Cortex of kidney (tissue), 1 donor: ENCODE data around the gene C2CD5.
"Not testable (repeated sequence)": the region's sequence is repeated elsewhere in the genome, so short reads cannot be mapped to it uniquely, and the experiment has no call there.

Experiments
- DNase-seq: peaks from one replicate; lab custom pipeline; 2025; lab: John Stamatoyannopoulos, UW

Gene C2CD5

GRCh38 chr12:22536346-22536945 is 7.9 kb downstream of the C2CD5 start:
- DNase-seq = no peak

GRCh38 chr12:22535478-22535877 is 8.9 kb downstream of the C2CD5 start:
- no peak for DNase-seq

GRCh38 chr12:22535038-22535437 is 9.3 kb downstream of the C2CD5 start:
- no peak for DNase-seq

DNA sequence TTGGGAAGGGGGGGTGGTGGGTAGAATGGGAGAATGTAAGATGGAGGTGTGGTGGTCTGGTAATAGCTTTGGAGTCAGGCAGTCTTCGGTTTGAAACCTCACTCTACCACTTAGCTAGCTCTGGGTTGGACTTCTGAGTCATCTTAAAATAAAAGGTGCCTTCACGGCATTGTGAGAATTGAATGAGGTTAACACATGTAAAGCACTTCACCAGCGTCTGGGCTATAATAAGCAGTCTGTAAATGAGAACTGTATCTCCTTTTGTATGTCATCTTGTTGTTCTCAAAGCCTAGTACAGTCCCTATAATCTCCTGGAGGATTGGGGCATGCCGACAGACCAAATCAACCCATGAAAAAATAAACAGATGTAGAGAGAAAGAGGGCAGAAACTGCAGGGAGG is 11.2 kb downstream of the C2CD5 start:
- DNase-seq = no peak

DNA sequence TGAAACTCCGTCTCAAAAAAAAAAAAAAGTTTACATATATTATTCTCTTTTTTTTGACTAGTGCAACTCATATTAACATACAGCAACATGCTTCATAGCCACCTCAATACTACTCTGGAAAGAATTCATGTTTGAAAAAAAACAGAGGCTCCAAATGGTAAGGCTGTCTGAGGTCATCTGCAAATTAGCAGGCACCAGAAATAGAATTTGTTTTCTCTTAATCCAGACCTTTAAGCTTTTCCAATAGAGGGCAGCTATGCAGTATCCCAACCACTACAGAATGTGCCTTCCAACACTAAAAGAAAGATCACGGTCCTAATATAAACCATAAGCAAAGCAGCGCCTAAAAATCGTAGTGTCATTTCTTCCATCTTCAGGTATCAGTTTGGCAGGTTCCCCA is 12.0 kb downstream of the C2CD5 start:
- DNase-seq = no peak

DNA sequence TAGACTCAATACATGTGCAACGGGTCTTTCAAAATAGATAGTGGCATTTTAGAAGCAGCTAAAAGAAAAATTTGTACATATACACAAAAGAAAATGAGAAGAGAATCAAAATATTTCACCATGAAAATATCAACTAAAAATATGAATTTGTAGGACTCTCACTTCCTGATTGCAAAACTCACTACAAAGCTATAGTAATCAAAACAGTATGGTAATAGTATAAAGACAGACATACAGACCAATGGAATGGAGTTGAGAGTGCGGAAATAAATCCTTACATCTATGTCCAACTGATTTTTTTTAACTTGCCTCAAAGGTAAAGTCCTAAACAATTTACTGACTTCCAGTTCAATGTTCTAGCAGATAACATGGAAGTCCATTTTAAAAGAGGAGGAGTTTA is 13.1 kb downstream of the C2CD5 start:
- no peak for DNase-seq

- no peak for DNase-seq
Measured at GRCh38 chr12:22529281-22530060, 14.9 kb downstream of the C2CD5 start.

- DNase-seq = no peak
Measured at GRCh38 chr12:22527999-22528398, 16.3 kb downstream of the C2CD5 start.

GRCh38 chr12:22526836-22527235 is 17.5 kb downstream of the C2CD5 start:
- no peak for DNase-seq

- no peak for DNase-seq
Measured at GRCh38 chr12:22525426-22525825, 18.9 kb downstream of the C2CD5 start.

DNA sequence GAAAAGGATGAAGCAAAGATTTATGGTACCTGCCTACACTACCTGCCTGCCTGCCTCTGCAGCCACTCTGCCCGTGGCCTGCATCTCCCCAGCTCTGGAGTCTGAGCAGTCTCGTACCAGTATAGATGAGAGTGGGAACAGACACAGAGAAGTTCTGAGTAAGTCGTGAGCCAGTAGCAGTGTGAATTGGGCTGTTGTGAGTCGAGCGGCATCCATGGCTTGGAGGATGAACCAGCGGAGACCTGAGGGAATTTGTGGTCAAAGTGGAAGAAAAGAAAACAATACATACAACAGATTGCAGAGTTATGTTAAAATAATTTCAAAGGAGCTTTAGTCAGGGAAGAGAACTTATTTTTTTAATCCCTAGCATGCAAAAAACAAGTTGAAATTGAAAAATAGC is 25.3 kb downstream of the C2CD5 start:
- DNase-seq = no peak

DNA sequence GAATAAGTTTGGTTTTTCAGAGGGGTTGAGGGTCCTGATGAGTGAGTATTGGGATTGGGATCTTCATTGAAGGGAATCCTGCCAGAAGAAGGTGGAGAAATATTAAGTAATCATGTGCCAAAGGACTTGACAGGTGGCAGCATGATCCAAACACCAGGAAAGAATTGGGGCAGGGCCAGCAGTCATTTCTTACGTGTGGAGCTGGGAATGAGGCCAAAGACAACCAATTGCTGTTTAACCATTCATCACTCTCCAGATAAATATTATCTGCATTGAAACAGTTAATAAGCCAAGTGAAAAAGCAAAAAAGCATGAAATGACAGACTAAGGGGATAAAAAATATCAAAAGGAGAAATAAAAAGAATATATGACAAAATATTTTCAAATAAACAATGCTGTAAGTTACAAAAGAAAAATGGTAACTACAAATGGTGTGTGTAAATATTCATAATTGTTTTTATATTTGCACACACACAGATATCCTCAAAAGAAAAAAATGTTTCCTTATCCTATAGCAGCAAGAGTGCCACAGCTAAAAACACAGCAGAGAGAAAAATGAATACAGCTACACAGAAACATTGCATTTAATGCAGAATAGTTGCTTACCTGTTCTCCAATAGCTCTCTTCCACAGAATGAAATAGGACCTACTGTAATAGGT is 26.2 kb downstream of the C2CD5 start:
- no peak for DNase-seq

DNA sequence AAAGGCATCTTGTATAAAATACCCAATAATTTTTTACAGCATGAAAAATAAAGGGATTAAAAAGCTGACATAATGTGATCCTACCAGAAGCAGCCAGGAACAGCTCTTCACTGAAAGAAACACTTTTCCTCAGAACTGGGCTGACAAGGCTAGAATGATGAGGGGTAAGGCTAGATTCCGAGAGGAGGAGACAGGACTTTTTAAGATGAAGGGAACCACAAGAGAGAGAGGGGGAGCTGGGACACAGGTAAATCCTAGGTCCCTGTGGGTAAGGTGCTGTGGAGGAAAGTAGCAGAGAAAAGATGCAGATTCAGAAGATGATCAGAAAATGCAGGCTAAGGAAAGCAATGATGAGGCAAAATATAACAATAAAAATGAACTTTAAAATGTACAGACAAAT is 29.5 kb downstream of the C2CD5 start:
- DNase-seq = no peak

DNA sequence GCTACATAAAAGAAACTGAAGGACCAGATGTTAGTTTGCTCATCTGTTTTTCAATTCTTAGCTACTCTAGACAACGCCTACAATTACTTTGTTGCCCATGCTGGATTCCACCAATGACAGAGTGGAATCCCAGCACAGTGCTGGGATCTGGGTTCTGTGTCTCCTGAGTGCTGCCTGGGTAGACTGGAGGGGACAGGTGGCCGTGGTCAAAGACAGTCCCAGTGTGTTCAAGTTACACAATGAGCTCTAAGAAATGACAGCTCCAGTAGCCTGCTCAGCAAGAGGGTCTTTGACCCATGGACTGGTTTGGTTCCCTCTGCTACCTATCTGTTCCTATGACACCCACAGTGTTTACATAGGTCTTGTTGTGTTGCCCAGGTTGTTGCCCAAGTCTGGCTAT is 38.5 kb downstream of the C2CD5 start:
- no peak for DNase-seq

DNA sequence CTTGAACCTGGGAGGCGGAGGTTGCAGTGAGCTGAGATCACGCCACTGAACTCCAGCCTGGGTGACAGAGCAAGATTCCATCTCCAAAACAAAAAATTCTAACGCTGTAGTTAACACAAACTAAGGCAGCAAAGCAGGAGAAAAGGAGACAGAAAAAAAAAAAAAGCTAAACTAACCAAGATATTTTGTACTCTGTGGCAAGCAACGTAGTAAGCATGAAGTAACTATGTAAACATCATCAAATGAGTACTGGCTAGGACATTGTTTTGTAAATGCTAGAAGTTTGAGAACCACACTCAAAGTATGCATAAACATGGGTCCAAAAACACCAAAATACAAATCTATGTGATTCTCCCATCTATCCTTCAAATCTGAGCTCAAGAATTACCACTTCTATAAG is 44.2 kb downstream of the C2CD5 start:
- DNase-seq = no peak

GRCh38 chr12:22499445-22499844 is 44.9 kb downstream of the C2CD5 start:
- DNase-seq = no peak

DNA sequence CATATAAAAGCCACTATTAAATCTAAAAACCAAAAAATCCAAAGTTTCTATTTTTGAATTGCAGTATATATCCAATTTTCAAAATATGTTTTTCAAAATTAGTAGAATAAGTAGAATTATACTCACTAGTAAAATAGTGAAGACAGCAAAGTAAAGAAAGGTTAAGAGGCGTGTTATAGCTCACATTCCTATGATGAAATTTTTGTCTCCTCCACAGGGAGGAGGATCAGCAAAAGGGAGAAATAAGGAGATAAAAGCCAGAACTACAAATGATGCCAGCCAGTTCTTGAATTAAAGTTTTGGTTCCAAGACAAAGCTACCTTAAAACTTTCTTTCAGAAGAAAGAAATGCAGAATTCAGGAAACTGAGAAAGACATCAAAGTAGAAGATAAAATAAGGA is 50.0 kb downstream of the C2CD5 start:
- DNase-seq = no peak

GRCh38 chr12:22491034-22491433 is 53.3 kb downstream of the C2CD5 start:
- DNase-seq = no peak

DNA sequence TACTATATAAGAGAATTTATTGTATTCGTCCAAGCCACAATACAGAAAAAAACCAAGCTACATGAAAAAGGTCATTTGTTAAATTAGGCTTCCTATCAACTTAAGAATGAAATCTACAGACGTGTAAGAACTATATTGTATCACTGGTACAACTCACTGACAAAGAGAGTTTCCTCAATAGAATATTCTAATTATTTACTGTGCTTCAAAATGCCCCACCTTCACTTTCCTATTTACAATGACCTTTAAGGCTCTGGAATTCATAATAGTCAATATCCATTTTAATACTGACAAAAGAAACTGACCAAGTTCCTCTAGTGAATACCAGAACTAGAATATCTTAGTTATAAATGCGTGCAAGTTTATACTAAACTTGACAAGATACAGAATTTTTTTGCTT is 55.9 kb downstream of the C2CD5 start:
- no peak for DNase-seq

DNA sequence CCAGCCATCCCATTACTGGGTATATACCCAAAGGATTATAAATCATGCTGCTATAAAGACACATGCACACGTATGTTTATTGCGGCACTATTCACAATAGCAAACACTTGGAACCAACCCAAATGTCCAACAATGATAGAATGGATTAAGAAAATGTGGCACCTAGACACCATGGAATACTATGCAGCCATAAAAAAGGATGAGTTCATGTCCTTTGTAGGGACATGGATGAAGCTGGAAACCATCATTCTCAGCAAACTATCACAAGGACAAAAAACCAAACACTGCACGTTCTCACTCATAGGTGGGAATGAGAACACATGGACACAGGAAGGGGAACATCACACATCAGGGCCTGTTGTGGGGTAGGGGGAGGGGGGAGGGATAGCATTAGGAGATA is 56.7 kb downstream of the C2CD5 start:
- DNase-seq = not testable (repeated sequence)

- DNase-seq = no peak
Measured at GRCh38 chr12:22481547-22482104, 62.7 kb downstream of the C2CD5 start.

DNA sequence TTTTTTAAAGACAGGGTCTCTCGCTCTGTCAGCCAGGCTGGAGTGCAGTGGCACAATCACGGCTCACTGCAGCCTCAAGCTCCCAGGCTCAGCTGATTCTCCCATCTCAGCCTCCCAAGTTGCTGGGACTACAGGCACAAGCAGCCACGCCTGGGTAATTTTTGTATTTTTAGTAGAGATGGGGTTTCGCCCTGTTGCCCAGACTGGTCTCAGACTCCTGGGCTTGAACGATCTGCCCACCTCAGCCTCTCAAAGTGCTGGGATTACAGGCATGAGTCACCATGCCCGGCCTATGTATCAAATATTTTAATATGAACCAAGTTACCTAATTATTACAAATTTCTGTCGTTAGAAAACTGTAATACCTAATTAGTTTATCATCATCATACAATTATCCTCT is 63.5 kb downstream of the C2CD5 start:
- DNase-seq = not testable (repeated sequence)

DNA sequence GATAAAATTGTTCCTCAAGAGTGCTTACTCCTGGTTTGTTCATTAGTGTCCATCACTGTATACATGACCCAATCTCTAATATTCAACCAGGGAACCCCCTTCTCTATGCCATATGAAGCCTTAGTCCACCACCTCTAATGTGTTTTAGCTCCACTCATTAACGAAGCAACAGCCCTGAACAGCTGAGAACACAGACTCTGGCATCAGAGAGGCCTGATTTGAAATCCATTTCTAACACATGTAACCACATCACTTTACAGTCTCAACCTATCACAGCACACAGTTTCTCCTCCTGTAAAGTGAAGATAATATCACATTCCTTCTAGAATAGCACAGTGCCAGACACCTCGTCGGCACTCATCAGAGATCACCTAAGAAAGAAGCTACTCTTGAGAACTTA is 64.3 kb downstream of the C2CD5 start:
- DNase-seq = no peak
